Common myeloid progenitor, CD34-positive (primary cell): ENCODE results near the gene NCOA4.

Experiments
- CTCF ChIA-PET: fragments of 350-600 bp; sonication (Branson Sonifier 250); formaldehyde crosslinking; loops from one replicate; lab custom pipeline; 2021; ENCODE audit warnings: antibody characterized with exemption; lab: Charles Lee
- POLR2A ChIA-PET: fragments of 350-600 bp; sonication (Branson Sonifier 250); formaldehyde crosslinking; loops from one replicate; lab custom pipeline; 2021; ENCODE audit warnings: antibody characterized with exemption; lab: Charles Lee
- DNase-seq, 3 donors: peaks; one replicate each; pipeline versions ENCODE4 v3.0.0 to v3.0.0-alpha.2; 2013
- H3K27ac ChIP-seq, 2 experiments: 1 replicate in 1 of 2; 2 replicates in 1 of 2; pipeline ENCODE4 v1.7.0; 2013; ENCODE audit warnings: inconsistent platforms in 2 of 2, low read length in 2 of 2, mild to moderate bottlenecking in 2 of 2, low read depth in 1 of 2, moderate library complexity in 1 of 2; ENCODE audit not compliant: severe bottlenecking in 2 of 2, insufficient read depth in 1 of 2, poor library complexity in 1 of 2
- H3K27me3 ChIP-seq, 5 experiments: replicated peaks in 2 of 5; 1 replicate in 3 of 5; 2 replicates in 2 of 5; pipeline versions ENCODE4 v1.6.1 to v1.7.0; 2013; ENCODE audit warnings: low read length in 4 of 5, mild to moderate bottlenecking in 2 of 5, moderate library complexity in 2 of 5, inconsistent platforms in 1 of 5; ENCODE audit not compliant: insufficient read depth in 5 of 5, control insufficient read depth in 4 of 5
- H3K36me3 ChIP-seq, 4 experiments: 1 replicate in 2 of 4; 2 replicates in 2 of 4; pipeline versions ENCODE4 v1.6.1 to v1.7.0; 2013; ENCODE audit warnings: low read length in 3 of 4, control low read depth in 1 of 4, mild to moderate bottlenecking in 1 of 4; ENCODE audit not compliant: control insufficient read depth in 4 of 4, insufficient read depth in 4 of 4
- H3K4me1 ChIP-seq, 4 experiments: 1 replicate in 3 of 4; 2 replicates in 1 of 4; pipeline versions ENCODE4 v1.6.1 to v1.7.1; 2013; ENCODE audit warnings: low read length in 3 of 4, mild to moderate bottlenecking in 3 of 4, control low read depth in 1 of 4, inconsistent platforms in 1 of 4, moderate library complexity in 1 of 4; ENCODE audit not compliant: control insufficient read depth in 4 of 4, insufficient read depth in 4 of 4; ENCODE audit errors: control extremely low read depth in 1 of 4
- H3K4me3 ChIP-seq, 7 experiments: 1 replicate in 4 of 7; 2 replicates in 3 of 7; pipeline versions ENCODE4 v1.5.1 to v1.7.0; 2013; ENCODE audit warnings: mild to moderate bottlenecking in 7 of 7, low read length in 6 of 7, moderate library complexity in 6 of 7, inconsistent platforms in 2 of 7, low read depth in 2 of 7, control low read depth in 1 of 7; ENCODE audit not compliant: insufficient read depth in 4 of 7, control insufficient read depth in 1 of 7; ENCODE audit errors: extremely low read depth in 1 of 7
- H3K9me3 ChIP-seq, 5 experiments: 1 replicate in 4 of 5; 2 replicates in 1 of 5; pipeline versions ENCODE4 v1.6.1 to v1.7.1; 2013; ENCODE audit warnings: low read length in 4 of 5, mild to moderate bottlenecking in 2 of 5, inconsistent platforms in 1 of 5, low read depth in 1 of 5, moderate library complexity in 1 of 5; ENCODE audit not compliant: control insufficient read depth in 4 of 5, insufficient read depth in 2 of 5; ENCODE audit errors: control extremely low read depth in 1 of 5
- WGBS: methylation state at CpG from one replicate; pipeline ENCODE4 v1.1.5; 2013; ENCODE audit not compliant: insufficient coverage; 5-methylcytosine and 5-hydroxymethylcytosine counted together

The NCOA4 gene

DNA sequence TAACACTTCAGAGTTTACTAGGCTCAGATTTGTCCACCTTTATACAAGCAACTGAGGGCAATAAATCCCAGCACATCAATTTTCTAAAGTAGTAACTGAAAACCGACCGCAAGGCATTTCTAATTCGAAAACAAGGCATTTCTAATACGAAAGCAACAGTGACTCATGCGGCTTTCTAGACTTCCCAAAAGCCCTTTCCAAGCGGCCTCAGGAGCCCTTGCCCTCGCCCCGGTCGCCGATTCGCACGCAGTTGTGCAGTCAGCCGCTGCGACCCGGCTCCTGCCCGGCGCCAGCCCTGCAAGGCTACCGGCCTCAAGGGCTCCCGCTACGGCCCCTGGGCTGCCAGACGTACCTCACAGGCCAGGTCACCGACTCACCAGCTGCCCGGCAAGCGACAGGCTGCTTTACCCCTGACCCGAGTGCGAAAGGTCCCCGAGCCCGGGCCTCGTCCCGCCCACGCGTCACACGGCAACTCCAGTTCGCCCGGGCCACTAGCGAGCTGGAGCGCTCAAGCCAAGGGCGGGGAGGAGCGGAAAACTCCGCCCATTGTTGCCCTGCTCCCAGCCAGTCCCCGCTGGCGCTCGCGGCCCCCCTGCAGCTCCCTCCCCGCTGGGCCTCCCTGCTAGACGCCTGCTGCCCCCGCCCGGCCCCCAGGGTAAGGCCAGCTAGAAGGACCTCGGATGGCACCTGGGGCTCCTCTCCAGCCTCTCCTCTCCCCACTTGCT lies 7.3 kb downstream of the NCOA4 start:
- peak overlapping the region; percentile 89 to 97 for H3K27ac ChIP-seq
- WGBS, result 0% methylated on average over 48 of the region's 49 CpGs
- H3K4me1 ChIP-seq, result peaks cover 39 to 87% (median 74%) of the 10 kb centered on the region in 4 experiments
- no peaks in the 10 kb centered on the region for H3K9me3 ChIP-seq
- DNase-seq, result peak; percentile 90 to 94 (median 92)
- peaks cover 0 to 12% (median 3%) of the 10 kb centered on the region in 4 experiments for H3K36me3 ChIP-seq
- peak overlapping the region; percentile 49 to 91 (median 77) for H3K4me3 ChIP-seq
- ChIA-PET CTCF (interaction anchor here (0.9 to 2.6 kb wide), 7 partner anchors 8 to 34 kb away, joined by 4 to 11 read pairs (median 7); no protein-coding TSS in a partner anchor), POLR2A (interaction anchor here (0.9 to 2.3 kb wide), 2 partner anchors 15 to 19 kb away, joined by 3 to 10 read pairs; no protein-coding TSS in a partner anchor)
- H3K27me3 ChIP-seq, result no peaks in the 10 kb centered on the region

DNA sequence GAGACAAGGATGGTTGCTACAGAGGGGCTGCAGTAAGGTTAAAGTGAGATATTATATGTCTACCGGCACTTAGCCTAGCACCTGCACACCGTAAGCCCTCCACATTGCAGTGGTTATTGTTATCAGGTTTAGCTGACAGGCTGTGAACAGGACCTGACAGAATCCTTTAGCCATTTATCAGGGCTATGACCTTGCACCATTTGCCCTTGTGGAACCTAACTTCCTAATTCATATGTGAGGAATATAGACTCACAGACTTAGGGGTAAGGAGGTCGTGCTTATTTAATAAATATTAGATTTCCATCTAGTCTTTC lies 10.1 kb downstream of the NCOA4 start:
- Histone ChIP-seq H3K27ac (peak overlapping the region in 1 of 2 experiments; percentile 92), H3K4me1 (peaks cover 39 to 81% (median 65%) of the 10 kb centered on the region in 4 experiments), H3K4me3 (peak overlapping the region in 5 of 7 experiments; percentile 4 to 53 (median 47)), H3K9me3 (no peaks in the 10 kb centered on the region), H3K36me3 (peaks cover 2 to 15% (median 8%) of the 10 kb centered on the region in 4 experiments), H3K27me3 (no peaks in the 10 kb centered on the region)
- WGBS, result 100% methylated on average over 1 of the region's 3 CpGs
- DNase-seq, result peak in 1 of 3 donors; percentile 20
- POLR2A ChIA-PET, result no interaction called here
- CTCF ChIA-PET, result interaction anchor here (1.5 to 6.8 kb wide), 4 partner anchors 9 to 207 kb away, joined by 4 to 57 read pairs (median 6); no protein-coding TSS in a partner anchor

DNA sequence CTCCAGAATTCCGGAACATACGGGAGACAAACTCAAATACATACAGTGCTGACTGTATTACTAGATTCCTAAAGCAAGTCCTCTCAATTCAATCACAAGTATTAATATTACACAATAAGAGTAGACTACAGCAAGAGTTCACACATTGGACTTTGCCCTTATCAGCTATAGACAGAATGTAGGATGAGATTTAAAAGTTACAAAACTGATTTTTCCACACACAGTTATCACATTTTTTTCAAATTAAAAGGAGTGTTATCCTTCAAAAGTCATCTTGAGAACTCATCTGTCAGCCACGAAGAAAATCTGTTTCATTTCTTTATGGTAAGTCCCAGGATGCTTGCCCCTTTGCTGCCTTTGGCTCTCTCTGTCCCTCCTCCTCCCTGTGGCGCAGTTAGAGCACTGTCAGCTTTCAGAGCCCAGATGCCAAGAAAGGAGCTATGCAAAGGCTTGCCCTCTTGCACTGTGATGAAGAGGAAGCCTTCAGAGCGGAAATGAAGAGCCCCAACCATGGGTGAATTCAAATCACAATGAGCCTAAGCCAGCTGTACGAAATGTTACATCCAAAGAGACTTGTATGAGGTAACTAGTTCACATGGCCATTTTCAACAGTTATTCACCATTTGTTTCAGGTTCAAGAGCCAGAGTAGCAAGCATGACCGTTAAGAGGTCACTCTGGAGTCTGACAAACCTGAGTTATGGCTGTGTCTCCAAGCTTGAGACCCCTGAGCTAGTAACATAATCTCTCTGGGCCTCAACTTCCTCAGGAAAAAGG lies 10.7 kb downstream of the NCOA4 start:
- Histone ChIP-seq H3K27me3 (no peaks in the 10 kb centered on the region), H3K27ac (peak overlapping the region; percentile 84 to 92), H3K9me3 (no peaks in the 10 kb centered on the region), H3K36me3 (peaks cover 5 to 19% (median 12%) of the 10 kb centered on the region in 4 experiments), H3K4me1 (peaks cover 39 to 76% (median 60%) of the 10 kb centered on the region in 4 experiments), H3K4me3 (peak overlapping the region in 5 of 7 experiments; percentile 13 to 53 (median 41))
- CTCF ChIA-PET, result interaction anchor here (1.5 to 6.8 kb wide), 4 partner anchors 9 to 208 kb away, joined by 4 to 57 read pairs (median 6); no protein-coding TSS in a partner anchor
- POLR2A ChIA-PET, result no interaction called here
- WGBS, result 59% methylated on average over 5 of the region's 7 CpGs
- peak in 1 of 3 donors; percentile 23 for DNase-seq

DNA sequence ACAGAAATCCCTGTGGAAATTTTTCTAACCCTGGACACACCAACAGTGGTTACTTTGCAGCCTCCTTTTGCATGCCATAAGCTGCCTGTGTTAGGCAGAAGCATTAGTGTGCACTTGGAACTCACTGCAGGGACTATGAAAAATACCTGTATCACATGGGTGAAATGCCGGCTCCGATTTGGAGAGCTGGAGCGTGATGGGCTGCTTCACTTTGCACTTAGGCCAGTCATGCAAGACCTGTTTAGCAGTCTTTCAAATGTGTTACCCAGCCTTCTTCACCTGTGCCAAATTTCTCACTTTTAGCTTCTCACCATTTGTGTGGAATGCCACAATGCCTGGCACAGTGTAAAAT lies 11.3 kb downstream of the NCOA4 start:
- Histone ChIP-seq H3K9me3 (no peaks in the 10 kb centered on the region), H3K27ac (peak overlapping the region; percentile 84 to 92), H3K27me3 (no peaks in the 10 kb centered on the region), H3K4me3 (peak overlapping the region in 4 of 7 experiments; percentile 19 to 53 (median 45)), H3K36me3 (peaks cover 8 to 26% (median 16%) of the 10 kb centered on the region in 4 experiments), H3K4me1 (peaks cover 36 to 71% (median 58%) of the 10 kb centered on the region in 4 experiments)
- WGBS, result 79% methylated on average over 3 of the region's 3 CpGs
- peak in 1 of 3 donors; percentile 13 for DNase-seq
- CTCF ChIA-PET, result interaction anchor here (1.5 to 6.8 kb wide), 3 partner anchors 10 to 208 kb away, joined by 4 to 57 read pairs (median 6); no protein-coding TSS in a partner anchor
- POLR2A ChIA-PET, result no interaction called here

DNA sequence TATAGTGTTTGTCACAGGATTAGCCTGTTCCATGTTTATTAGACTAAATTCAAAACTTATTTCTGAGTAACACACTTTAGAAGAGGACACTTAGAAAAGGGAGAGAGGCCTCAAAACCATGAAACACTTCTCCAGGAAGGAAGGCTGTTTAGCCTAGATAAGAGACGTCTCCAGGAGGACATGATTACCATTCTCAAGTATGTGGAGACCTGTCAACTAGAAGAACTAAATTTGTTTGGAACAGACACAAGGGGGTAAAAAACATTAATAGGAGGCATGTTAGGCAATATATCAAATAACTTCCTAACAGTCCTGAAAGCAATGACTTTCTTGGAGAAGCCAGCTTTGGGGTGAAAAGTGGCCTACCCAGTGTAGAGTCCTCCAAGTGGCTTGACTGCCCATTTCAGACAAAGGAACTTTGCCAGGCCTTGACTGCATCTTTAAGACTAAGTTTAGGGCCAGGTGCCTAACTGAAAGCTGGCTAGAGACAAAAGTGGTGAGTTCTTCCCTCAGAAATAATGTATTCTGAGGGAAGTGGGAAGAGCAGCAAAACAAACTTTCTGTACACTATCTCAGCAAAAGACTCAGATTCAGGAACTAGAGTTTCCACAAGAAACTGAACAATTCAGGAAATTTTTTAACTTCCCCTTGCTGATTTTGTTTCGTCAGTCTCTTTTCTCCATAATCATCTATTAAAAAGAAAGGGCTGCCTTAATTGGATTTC lies 11.8 kb downstream of the NCOA4 start:
- WGBS, result 20% methylated on average over 1 of the region's 2 CpGs
- Histone ChIP-seq H3K36me3 (peaks cover 8 to 26% (median 21%) of the 10 kb centered on the region in 4 experiments), H3K27ac (peak overlapping the region; percentile 84 to 92), H3K9me3 (no peaks in the 10 kb centered on the region), H3K4me3 (peak overlapping the region in 5 of 7 experiments; percentile 16 to 53 (median 41)), H3K4me1 (peaks cover 31 to 66% (median 54%) of the 10 kb centered on the region in 4 experiments), H3K27me3 (no peaks in the 10 kb centered on the region)
- peak; percentile 72 to 93 (median 83) for DNase-seq
- POLR2A ChIA-PET, result interaction anchor here (1.1 kb wide), 2 partner anchors 15 to 17 kb away, joined by 3 to 5 read pairs; no protein-coding TSS in a partner anchor
- CTCF ChIA-PET, result interaction anchor here (0.5 to 6.8 kb wide), 7 partner anchors 8 to 209 kb away, joined by 3 to 57 read pairs (median 4); no protein-coding TSS in a partner anchor

DNA sequence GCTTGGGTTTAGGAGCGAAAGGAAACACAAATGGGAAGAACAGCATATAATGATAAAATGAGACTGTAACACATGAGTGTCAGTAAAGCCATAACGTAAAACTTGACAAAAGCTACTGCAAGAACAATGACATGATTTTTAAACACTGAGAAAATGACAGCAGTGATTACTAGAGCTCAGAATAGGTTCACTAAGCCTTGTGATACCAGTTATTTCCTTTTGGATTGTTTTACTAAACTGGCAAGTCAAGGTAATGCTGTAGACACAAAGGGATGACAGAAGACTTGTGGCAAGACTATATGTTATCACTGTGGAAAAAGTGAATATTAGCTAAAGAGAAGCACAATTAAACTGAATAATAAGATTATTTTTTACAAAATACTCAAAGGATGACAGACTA lies 12.7 kb downstream of the NCOA4 start:
- CTCF ChIA-PET, result interaction anchor here (0.7 to 6.8 kb wide), 6 partner anchors 9 to 35 kb away, joined by 3 to 57 read pairs (median 4); no protein-coding TSS in a partner anchor
- WGBS, result 44% methylated on average over 2 of the region's 2 CpGs
- Histone ChIP-seq H3K9me3 (no peaks in the 10 kb centered on the region), H3K27ac (peak overlapping the region; percentile 84 to 92), H3K27me3 (no peaks in the 10 kb centered on the region), H3K36me3 (peaks cover 13 to 35% (median 30%) of the 10 kb centered on the region in 4 experiments), H3K4me3 (peak overlapping the region in 3 of 7 experiments; percentile 29 to 53 (median 49)), H3K4me1 (peaks cover 30 to 60% (median 50%) of the 10 kb centered on the region in 4 experiments)
- no peak for DNase-seq
- POLR2A ChIA-PET, result interaction anchor here (1.1 kb wide), 2 partner anchors 14 to 16 kb away, joined by 3 to 5 read pairs; no protein-coding TSS in a partner anchor
